WTC11 (cell line): ENCODE measurements around the gene COPS9.

ENCODE experiments used
- ATF3 ChIP-seq: sonication (generic); formaldehyde crosslinking; conservative IDR thresholded peaks from 2 replicates; pipeline ENCODE4 v1.8.1; 2022; ENCODE audit warnings: mild to moderate bottlenecking, missing genetic modification reagents
- CBFB ChIP-seq: sonication (generic); formaldehyde crosslinking; IDR thresholded peaks from 2 replicates; pipeline ENCODE4 v1.8.1; 2022; ENCODE audit warnings: mild to moderate bottlenecking, low read depth, missing genetic modification reagents
- CTCF ChIP-seq: fragments of 200-600 bp; IDR thresholded peaks from 2 replicates; pipeline ENCODE4 v1.8.0; 2022; ENCODE audit warnings: antibody characterized with exemption
- E2F5 ChIP-seq: sonication (generic); formaldehyde crosslinking; IDR thresholded peaks from 2 replicates; pipeline ENCODE4 v1.8.1; 2022; ENCODE audit warnings: mild to moderate bottlenecking, moderate library complexity, missing genetic modification reagents
- ESRRA ChIP-seq: sonication (generic); formaldehyde crosslinking; IDR thresholded peaks from 2 replicates; pipeline ENCODE4 v1.8.1; 2022; ENCODE audit warnings: mild to moderate bottlenecking, missing genetic modification reagents, borderline replicate concordance
- JUN ChIP-seq: sonication (generic); formaldehyde crosslinking; IDR thresholded peaks from 2 replicates; pipeline ENCODE4 v1.8.0; 2023; ENCODE audit warnings: mild to moderate bottlenecking, missing genetic modification reagents
- STAT6 ChIP-seq: sonication (generic); formaldehyde crosslinking; conservative IDR thresholded peaks from 2 replicates; pipeline ENCODE4 v1.8.1; 2023; ENCODE audit warnings: mild to moderate bottlenecking, low read depth, missing genetic modification reagents, moderate library complexity
- TEAD1 ChIP-seq: sonication (generic); formaldehyde crosslinking; IDR thresholded peaks from 2 replicates; pipeline ENCODE4 v1.8.0; 2022; ENCODE audit warnings: mild to moderate bottlenecking, missing genetic modification reagents
- TEAD4 ChIP-seq: sonication (generic); formaldehyde crosslinking; IDR thresholded peaks from 2 replicates; pipeline ENCODE4 v1.8.0; 2022; ENCODE audit warnings: mild to moderate bottlenecking, missing genetic modification reagents
- USF2 ChIP-seq: sonication (generic); formaldehyde crosslinking; IDR thresholded peaks from 2 replicates; pipeline ENCODE4 v1.8.1; 2023; ENCODE audit warnings: mild to moderate bottlenecking, missing genetic modification reagents, moderate library complexity

GRCh38 chr2:240140920-240141319, 4.8 kb upstream of the COPS9 start:
- TF ChIP-seq USF2 (CRISPR knock-in tag) (no peak), JUN (CRISPR knock-in tag) (no peak), CTCF (no peak), E2F5 (CRISPR knock-in tag) (no peak), ATF3 (CRISPR knock-in tag) (no peak), STAT6 (CRISPR knock-in tag) (no peak), CBFB (CRISPR knock-in tag) (no peak), TEAD1 (CRISPR knock-in tag) (no peak), ESRRA (CRISPR knock-in tag) (no peak), TEAD4 (CRISPR knock-in tag) (no peak)
